ENCODE measurements around the gene VAV2. TPM values are rescaled to one million over a fixed set of nuclear protein-coding genes. Genes with fewer than 3 reads are reported as not detected.

The VAV2 gene
- total RNA-seq, 1 experiment from 2014 or later, result 9.7 TPM

- H3K4me3 ChIP-seq (ENCODE audit: low read length), result no peak overlapping the region
- no peak overlapping the region for H3K27ac ChIP-seq (ENCODE audit: low read length)
- H3K4me2 ChIP-seq (ENCODE audit: low read length), result no peak overlapping the region
- intact Hi-C loops (cut with micrococcal nuclease), result no loop called here
- H3K4me1 ChIP-seq (ENCODE audit: insufficient read depth, low read length), result no peaks in the 10 kb centered on the region
- H3K79me2 ChIP-seq (ENCODE audit: low read length), result no peaks in the 10 kb centered on the region
- no peak for TF ChIP-seq EZH2phosphoT487 (IDR thresholded peaks at IDR 0.05; ENCODE audit: borderline replicate concordance, low read length)
- no peak for TF ChIP-seq CTCF (conservative IDR thresholded peaks at IDR 0.05; ENCODE audit: low read depth, low read length)
- TF ChIP-seq EZH2 (IDR thresholded peaks at IDR 0.05; ENCODE audit: low read length, unreplicated experiment), result no peak
- DNase-seq (no peak), ATAC-seq (no peak)
- BruUV-seq (replicated peaks), result no TSS peak
- ChIA-PET POLR2A (ENCODE audit: unreplicated experiment) (no interaction called here), CTCF (no interaction called here)
- no peaks in the 10 kb centered on the region for H3K36me3 ChIP-seq (ENCODE audit: low read depth, low read length)
- H3F3A ChIP-seq (ENCODE audit: low read length, unreplicated experiment), result no peaks in the 10 kb centered on the region
- no peaks in the 10 kb centered on the region for H3K9me3 ChIP-seq (ENCODE audit: low read length)
- no peaks in the 10 kb centered on the region for H3K27me3 ChIP-seq (ENCODE audit: low read length)
- H4K20me1 ChIP-seq (ENCODE audit: low read length), result no peaks in the 10 kb centered on the region
- H3K9me2 ChIP-seq (replicated peaks; ENCODE audit: low read length), result no peaks in the 10 kb centered on the region
- no peak overlapping the region for H2AFZ ChIP-seq (ENCODE audit: low read length)
- H3K9ac ChIP-seq (ENCODE audit: low read length), result no peak overlapping the region
Observed at GRCh38 chr9:133805876-133806622, 186.1 kb downstream of the VAV2 start.

GRCh38 chr9:133804199-133804598 lies 187.9 kb downstream of the VAV2 start:
- CTCF ChIA-PET, result no interaction called here
- Histone ChIP-seq H3K4me1 (ENCODE audit: insufficient read depth, low read length) (no peaks in the 10 kb centered on the region), H3F3A (ENCODE audit: low read length, unreplicated experiment) (no peaks in the 10 kb centered on the region), H3K9me2 (replicated peaks; ENCODE audit: low read length) (no peaks in the 10 kb centered on the region), H2AFZ (ENCODE audit: low read length) (no peak overlapping the region), H3K9me3 (ENCODE audit: low read length) (no peaks in the 10 kb centered on the region), H3K79me2 (ENCODE audit: low read length) (no peaks in the 10 kb centered on the region), H3K9ac (ENCODE audit: low read length) (no peak overlapping the region), H3K27me3 (ENCODE audit: low read length) (no peaks in the 10 kb centered on the region), H3K4me2 (ENCODE audit: low read length) (no peak overlapping the region), H3K36me3 (ENCODE audit: low read depth, low read length) (no peaks in the 10 kb centered on the region), H4K20me1 (ENCODE audit: low read length) (no peaks in the 10 kb centered on the region), H3K27ac (ENCODE audit: low read length) (no peak overlapping the region), H3K4me3 (ENCODE audit: low read length) (no peak overlapping the region)
- intact Hi-C loops (cut with micrococcal nuclease), result no loop called here
- ATAC-seq, result no peak
- TF ChIP-seq EZH2phosphoT487 (IDR thresholded peaks at IDR 0.05; ENCODE audit: borderline replicate concordance, low read length) (no peak), CTCF (conservative IDR thresholded peaks at IDR 0.05; ENCODE audit: low read depth, low read length) (no peak), EZH2 (IDR thresholded peaks at IDR 0.05; ENCODE audit: low read length, unreplicated experiment) (no peak)
- BruUV-seq (replicated peaks), result no TSS peak
- POLR2A ChIA-PET (ENCODE audit: unreplicated experiment), result no interaction called here
- DNase-seq, result no peak

GRCh38 chr9:133803745-133804144 lies 188.4 kb downstream of the VAV2 start:
- H3K9me3 ChIP-seq (ENCODE audit: low read length), result no peaks in the 10 kb centered on the region
- no peak for TF ChIP-seq EZH2phosphoT487 (IDR thresholded peaks at IDR 0.05; ENCODE audit: borderline replicate concordance, low read length)
- TF ChIP-seq EZH2 (IDR thresholded peaks at IDR 0.05; ENCODE audit: low read length, unreplicated experiment), result no peak
- no peak for TF ChIP-seq CTCF (conservative IDR thresholded peaks at IDR 0.05; ENCODE audit: low read depth, low read length)
- H3K4me1 ChIP-seq (ENCODE audit: insufficient read depth, low read length), result no peaks in the 10 kb centered on the region
- H3K9me2 ChIP-seq (replicated peaks; ENCODE audit: low read length), result no peaks in the 10 kb centered on the region
- H3F3A ChIP-seq (ENCODE audit: low read length, unreplicated experiment), result no peaks in the 10 kb centered on the region
- H3K79me2 ChIP-seq (ENCODE audit: low read length), result no peaks in the 10 kb centered on the region
- no peak overlapping the region for H3K4me2 ChIP-seq (ENCODE audit: low read length)
- H3K27ac ChIP-seq (ENCODE audit: low read length), result no peak overlapping the region
- no peaks in the 10 kb centered on the region for H4K20me1 ChIP-seq (ENCODE audit: low read length)
- intact Hi-C loops (cut with micrococcal nuclease), result no loop called here
- no TSS peak for BruUV-seq (replicated peaks)
- no peaks in the 10 kb centered on the region for H3K27me3 ChIP-seq (ENCODE audit: low read length)
- DNase-seq (no peak), ATAC-seq (no peak)
- H2AFZ ChIP-seq (ENCODE audit: low read length), result no peak overlapping the region
- H3K4me3 ChIP-seq (ENCODE audit: low read length), result no peak overlapping the region
- CTCF ChIA-PET, result no interaction called here
- H3K36me3 ChIP-seq (ENCODE audit: low read depth, low read length), result no peaks in the 10 kb centered on the region
- POLR2A ChIA-PET (ENCODE audit: unreplicated experiment), result no interaction called here
- H3K9ac ChIP-seq (ENCODE audit: low read length), result no peak overlapping the region
